Fibroblast of skin of right biceps (primary cell): ENCODE data around the gene TSC1.

Experiments used
- DNase-seq: peaks from one replicate; pipeline ENCODE4 v3.0.0-alpha.2; 2013

The TSC1 gene

GRCh38 chr9:132931178-132931735, 13.2 kb downstream of the TSC1 start:
- peak; percentile 33 for DNase-seq

GRCh38 chr9:132927704-132928103, 16.7 kb downstream of the TSC1 start:
- DNase-seq: no peak

DNA sequence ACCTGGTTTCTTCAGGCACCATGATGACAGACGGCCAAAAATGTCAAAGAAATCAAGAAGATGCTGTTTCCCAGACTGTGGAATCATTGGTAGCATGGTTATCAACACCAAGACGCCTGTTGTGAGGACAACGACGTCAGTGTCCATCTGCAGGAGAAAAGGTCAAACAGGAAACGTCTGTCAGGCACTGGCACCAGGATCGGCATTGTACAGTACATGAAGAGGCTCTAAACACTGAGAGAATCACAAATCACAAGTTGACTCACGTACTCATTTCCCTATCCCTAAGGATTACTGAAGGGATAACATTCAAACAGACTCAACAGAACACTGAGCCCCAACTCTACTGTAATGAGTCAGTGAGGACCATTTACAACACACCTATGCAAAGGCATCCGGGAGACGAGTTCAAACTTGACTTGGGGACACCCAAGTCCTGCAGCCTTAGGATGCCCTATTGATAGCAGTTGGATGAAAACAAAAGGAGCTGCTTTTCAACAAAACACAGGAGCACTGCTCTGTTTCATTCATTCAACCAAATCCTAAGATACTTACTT, 21.0 kb downstream of the TSC1 start:
- no peak for DNase-seq

DNA sequence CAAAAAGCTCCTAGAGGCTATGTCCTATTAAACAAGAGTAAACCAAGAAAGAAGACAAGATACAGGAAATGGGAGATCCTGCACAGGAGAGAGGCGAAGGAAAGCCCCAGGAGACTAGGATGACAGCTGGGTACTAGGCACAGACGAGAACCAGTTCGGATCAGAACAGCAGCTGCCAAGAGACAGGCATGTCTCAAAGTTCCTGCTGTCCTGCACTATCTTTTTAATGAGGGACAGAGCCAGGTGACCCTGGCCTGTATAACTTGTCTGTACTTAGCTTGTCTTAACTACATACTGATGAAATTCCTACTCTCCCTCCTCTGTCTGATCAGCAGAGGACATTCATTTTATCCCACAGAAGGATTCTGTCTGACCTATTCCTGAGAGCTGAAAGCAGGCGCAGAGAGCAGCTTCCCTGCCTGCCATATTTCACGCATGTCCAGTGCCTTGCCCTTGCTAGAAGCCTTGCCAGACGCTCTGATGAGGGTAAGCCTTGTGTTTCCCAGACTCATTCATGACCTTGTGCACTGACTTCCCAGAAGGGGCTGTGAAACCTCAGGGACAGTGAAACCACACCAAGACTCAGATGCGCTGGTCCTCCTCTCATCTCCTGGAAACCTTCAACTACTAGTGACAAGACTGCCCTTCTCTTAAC, 24.7 kb downstream of the TSC1 start:
- no peak for DNase-seq

GRCh38 chr9:132914924-132915323, 29.5 kb downstream of the TSC1 start:
- DNase-seq: no peak

- no peak for DNase-seq
Measured at GRCh38 chr9:132912131-132912530, 32.3 kb downstream of the TSC1 start.

GRCh38 chr9:132910376-132910775, 34.0 kb downstream of the TSC1 start:
- no peak for DNase-seq

GRCh38 chr9:132909311-132909710, 35.1 kb downstream of the TSC1 start:
- no peak for DNase-seq

GRCh38 chr9:132908635-132909034, 35.8 kb downstream of the TSC1 start:
- no peak for DNase-seq

GRCh38 chr9:132905726-132906125, 38.7 kb downstream of the TSC1 start:
- DNase-seq: no peak

GRCh38 chr9:132903574-132904492, 40.6 kb downstream of the TSC1 start:
- DNase-seq: no peak

- DNase-seq: peak; percentile 77
Measured at GRCh38 chr9:132901858-132902831, 42.3 kb downstream of the TSC1 start.

- DNase-seq: no peak
Measured at GRCh38 chr9:132898051-132898450, 46.4 kb downstream of the TSC1 start.

GRCh38 chr9:132896906-132897305, 47.5 kb downstream of the TSC1 start:
- no peak for DNase-seq

- DNase-seq: no peak
Measured at GRCh38 chr9:132896264-132896663, 48.2 kb downstream of the TSC1 start.

GRCh38 chr9:132894862-132895835, 49.3 kb downstream of the TSC1 start:
- no peak for DNase-seq

- no peak for DNase-seq
Measured at GRCh38 chr9:132894346-132894745, 50.1 kb downstream of the TSC1 start.

GRCh38 chr9:132892400-132892799, 52.0 kb downstream of the TSC1 start:
- no peak for DNase-seq

GRCh38 chr9:132888151-132888550, 56.3 kb downstream of the TSC1 start:
- no peak for DNase-seq

DNA sequence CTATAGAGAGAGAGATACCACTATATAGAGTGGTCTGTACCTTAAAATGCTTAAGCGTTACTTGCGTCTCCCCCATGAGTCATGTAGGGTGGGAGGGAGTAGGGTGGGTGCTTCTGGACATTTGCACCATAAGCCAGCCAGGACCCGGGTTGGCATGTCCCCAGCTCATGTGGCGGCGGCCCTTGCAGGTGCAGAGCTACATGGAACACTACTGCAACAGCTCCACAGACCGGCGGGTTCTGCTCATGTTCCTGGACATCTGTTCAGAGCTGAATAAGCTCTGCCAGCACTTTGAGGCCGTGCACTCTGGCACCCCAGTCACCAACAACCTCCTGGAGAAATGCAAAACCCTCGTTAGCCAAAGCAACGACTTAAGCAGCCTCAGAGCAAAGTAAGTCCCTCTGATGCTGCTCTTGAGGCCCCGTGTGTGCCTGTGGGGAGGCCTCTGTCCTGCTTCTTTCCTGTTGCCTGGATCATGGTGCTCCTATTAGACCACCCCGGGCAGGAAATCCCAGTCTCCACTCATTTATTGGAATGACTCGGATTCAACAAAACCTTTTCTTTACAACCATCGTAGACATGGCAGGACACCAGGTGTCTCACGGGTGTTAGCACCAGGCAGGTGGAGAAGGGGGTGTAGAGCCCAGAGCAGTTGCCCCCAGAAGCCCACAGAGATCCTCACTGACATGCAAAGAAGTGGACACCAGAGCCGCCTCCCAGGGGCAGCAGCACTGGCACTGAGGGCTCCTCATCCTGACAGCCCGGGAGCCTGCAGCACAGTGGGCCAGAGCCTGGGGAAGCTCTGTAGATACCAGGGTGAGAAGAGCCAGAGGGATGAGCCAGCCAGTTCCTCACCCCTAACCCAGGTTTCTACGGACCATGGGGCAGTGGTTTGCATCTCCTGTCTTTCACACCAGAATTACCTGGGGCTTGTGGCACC, 57.0 kb downstream of the TSC1 start:
- DNase-seq: no peak
